CD14-positive monocyte (primary cell): Measurements from ENCODE around the gene RGL1. TPM values are rescaled to one million over a fixed set of nuclear protein-coding genes. Genes with fewer than 3 reads are reported as not detected.
A peak's percentile ranks its signal among the peaks of the same experiment; 100 is the strongest.

Experiments used
- DNase-seq, 3 donors: peaks; one replicate each; pipeline ENCODE4 v3.0.0-alpha.2; 2011 to 2022
- H2AFZ ChIP-seq: 2 replicates; pipeline ENCODE4 v1.6.0; 2012; ENCODE audit warnings: mild to moderate bottlenecking, low read depth, low read length, inconsistent platforms; ENCODE audit not compliant: insufficient read depth, poor library complexity, severe bottlenecking
- H3K27ac ChIP-seq, 2 donors: 1 replicate in 1 of 2; 2 replicates in 1 of 2; pipeline ENCODE4 v1.5.1; 2012 to 2013; ENCODE audit warnings: low read length in 2 of 2, control low read depth in 1 of 2, inconsistent platforms in 1 of 2, low read depth in 1 of 2, mild to moderate bottlenecking in 1 of 2
- H3K27me3 ChIP-seq, 2 donors: one replicate each; pipeline versions ENCODE4 v1.6.0 to v1.6.1; 2011 to 2013; ENCODE audit warnings: low read length in 2 of 2; ENCODE audit not compliant: control insufficient read depth in 2 of 2, insufficient read depth in 2 of 2
- H3K36me3 ChIP-seq, 2 donors: replicated peaks in 1 of 2; 1 replicate in 1 of 2; 2 replicates in 1 of 2; pipeline versions ENCODE4 v1.5.1 to v1.6.1; 2012 to 2013; ENCODE audit warnings: low read length in 2 of 2, control low read depth in 1 of 2, inconsistent platforms in 1 of 2, mild to moderate bottlenecking in 1 of 2; ENCODE audit not compliant: insufficient read depth in 2 of 2, control insufficient read depth in 1 of 2
- H3K4me1 ChIP-seq, 2 donors: 1 replicate in 1 of 2; 2 replicates in 1 of 2; pipeline versions ENCODE4 v1.5.1 to v1.6.1; 2012 to 2013; ENCODE audit warnings: low read length in 2 of 2, control low read depth in 1 of 2, inconsistent platforms in 1 of 2, mild to moderate bottlenecking in 1 of 2, moderate library complexity in 1 of 2; ENCODE audit not compliant: insufficient read depth in 2 of 2, control insufficient read depth in 1 of 2
- H3K4me2 ChIP-seq: replicated peaks from 2 replicates; pipeline ENCODE3; 2012; ENCODE audit warnings: low read length, moderate library complexity, mild to moderate bottlenecking; ENCODE audit not compliant: poor library complexity, severe bottlenecking; ENCODE audit errors: extremely low read depth
- H3K4me3 ChIP-seq, 3 experiments: fragments of 200-600 bp in 1 of 3; sonication (generic) in 1 of 3; replicated peaks in 1 of 3; 1 replicate in 2 of 3; 2 replicates in 1 of 3; pipeline ENCODE4 v1.5.1; 2011 to 2013; ENCODE audit warnings: low read length in 3 of 3, mild to moderate bottlenecking in 3 of 3, control low read depth in 2 of 3, low read depth in 2 of 3, inconsistent platforms in 1 of 3, moderate library complexity in 1 of 3
- H3K79me2 ChIP-seq: 2 replicates; pipeline ENCODE4 v1.6.0; 2012; ENCODE audit warnings: mild to moderate bottlenecking, control low read depth, inconsistent platforms, low read length, moderate library complexity; ENCODE audit not compliant: insufficient read depth
- H3K9ac ChIP-seq: 2 replicates; pipeline ENCODE4 v1.6.0; 2017; ENCODE audit warnings: low read length, mild to moderate bottlenecking; ENCODE audit not compliant: insufficient read depth, poor library complexity, severe bottlenecking
- H3K9me3 ChIP-seq, 2 donors: replicated peaks in 1 of 2; 1 replicate in 1 of 2; 2 replicates in 1 of 2; pipeline versions ENCODE4 v1.5.1 to v1.6.1; 2012 to 2013; ENCODE audit warnings: low read length in 2 of 2, control low read depth in 1 of 2; ENCODE audit not compliant: control insufficient read depth in 1 of 2, insufficient read depth in 1 of 2
- H4K20me1 ChIP-seq: 2 replicates; pipeline ENCODE4 v1.6.0; 2012; ENCODE audit warnings: mild to moderate bottlenecking, low read length, control low read depth, moderate library complexity; ENCODE audit not compliant: insufficient read depth
- H3K27ac Mint-ChIP-seq, 7 donors: one replicate each; pipeline ENCODE4 v1.8.0; 2020; ENCODE audit warnings: mild to moderate bottlenecking in 7 of 7, mixed read lengths in 7 of 7, moderate library complexity in 6 of 7, inconsistent platforms in 2 of 7
- H3K27me3 Mint-ChIP-seq, 3 donors: one replicate each; pipeline ENCODE4 v1.8.0; 2021 to 2022; ENCODE audit warnings: low read depth in 3 of 3, mild to moderate bottlenecking in 3 of 3, mixed read lengths in 3 of 3, moderate library complexity in 3 of 3, inconsistent platforms in 1 of 3
- H3K36me3 Mint-ChIP-seq, 2 donors: one replicate each; pipeline ENCODE4 v1.8.0; 2020; ENCODE audit warnings: mixed read lengths in 2 of 2, inconsistent platforms in 1 of 2, mild to moderate bottlenecking in 1 of 2
- H3K4me1 Mint-ChIP-seq: one replicate; pipeline ENCODE4 v1.8.0; 2020; ENCODE audit warnings: mild to moderate bottlenecking, mixed read lengths
- H3K4me3 Mint-ChIP-seq, 2 donors: one replicate each; pipeline ENCODE4 v1.8.0; 2020; ENCODE audit warnings: mild to moderate bottlenecking in 2 of 2, mixed read lengths in 2 of 2, moderate library complexity in 1 of 2
- H3K9me3 Mint-ChIP-seq, 7 donors: one replicate each; pipeline ENCODE4 v1.8.0; 2020 to 2022; ENCODE audit warnings: mixed read lengths in 7 of 7, mild to moderate bottlenecking in 6 of 7, moderate library complexity in 6 of 7, inconsistent platforms in 2 of 7
- CTCF ChIP-seq: fragments of 200-600 bp; IDR thresholded peaks from one replicate; pipeline ENCODE4 v1.8.0; 2022; ENCODE audit warnings: antibody characterized with exemption, mild to moderate bottlenecking
- WGBS: methylation state at CpG from one replicate; pipeline ENCODE4 v1.1.5; 2013; ENCODE audit warnings: missing lambda C conversion rate; ENCODE audit not compliant: insufficient coverage; 5-methylcytosine and 5-hydroxymethylcytosine counted together
- intact Hi-C, 2 donors: fragments of 100-400 bp; cut with micrococcal nuclease; formaldehyde crosslinking; loops; one replicate each; pipeline versions ENCODE4 v1.15.0 to v1.15.1; 2023
- polyA plus RNA-seq, 3 donors: library from polyadenylated mRNA; depleted of rRNA in 1 of 3; unstranded in 2 of 3; stranded (reverse) in 1 of 3; fragments of 300-500 nt in 2 of 3; fragments of >200 nt in 1 of 3; fragmentation: Illumina TruSeq in 2 of 3; gene quantifications; 1 replicate in 2 of 3; 2 replicates in 1 of 3; pipeline ENCODE4 v1.2.3, GENCODE V29; 2012 to 2021

The RGL1 gene
- polyA plus RNA-seq, 3 donors: 1.2 to 3.3 (median 2.0) TPM

- Histone ChIP-seq H3K79me2 (no peaks in the 10 kb centered on the region), H3K9ac (no peak overlapping the region), H4K20me1 (no peaks in the 10 kb centered on the region), H3K27me3 (no peaks in the 10 kb centered on the region), H3K27ac (no peak overlapping the region), H2AFZ (no peak overlapping the region), H3K9me3 (no peaks in the 10 kb centered on the region), H3K4me3 (no peak overlapping the region), H3K4me1 (no peaks in the 10 kb centered on the region), H3K36me3 (no peaks in the 10 kb centered on the region), H3K4me2 (no peak overlapping the region)
- peaks cover 0 to 3% (median 0%) of the 10 kb centered on the region in 3 donors for H3K27me3 Mint-ChIP-seq
- no peak overlapping the region for H3K27ac Mint-ChIP-seq
- 96% methylated on average over 6 of the region's 7 CpGs for WGBS
- no peak for DNase-seq
- intact Hi-C loops: no loop called here
- TF ChIP-seq CTCF: no peak
- peaks cover 0 to 1% (median 0%) of the 10 kb centered on the region in 7 donors for H3K9me3 Mint-ChIP-seq
- H3K36me3 Mint-ChIP-seq: no peaks in the 10 kb centered on the region
- no peak overlapping the region for H3K4me3 Mint-ChIP-seq
- H3K4me1 Mint-ChIP-seq: no peaks in the 10 kb centered on the region
Observed at GRCh38 chr1:183936009-183936408, 131.1 kb downstream of the RGL1 start.

DNA sequence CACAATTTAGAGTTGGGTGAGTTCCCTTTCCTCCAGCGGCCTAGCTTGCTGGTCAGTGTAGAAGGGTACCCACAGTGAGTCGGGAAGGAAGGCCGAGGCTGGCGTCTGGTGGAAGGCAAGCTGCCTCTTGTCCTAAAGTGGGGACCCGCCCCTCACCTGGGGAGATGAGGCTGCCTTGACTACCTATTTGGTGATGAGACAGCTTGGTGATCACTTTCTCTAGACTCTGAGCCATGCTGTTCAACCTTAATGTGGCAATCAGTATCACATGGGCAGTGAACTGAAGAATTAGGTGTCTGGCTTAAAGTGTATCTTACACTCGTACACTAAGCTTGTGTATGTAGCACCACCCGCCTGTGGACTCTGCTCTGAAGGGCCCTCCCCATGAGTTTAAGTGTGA is 131.9 kb downstream of the RGL1 start:
- Histone ChIP-seq H3K27ac (no peak overlapping the region), H3K9me3 (no peaks in the 10 kb centered on the region)
- no peak overlapping the region for H3K4me3 Mint-ChIP-seq

More for the DNA sequence above, 131.9 kb downstream of the RGL1 start:
- Histone ChIP-seq H3K4me3 (no peak overlapping the region), H2AFZ (peak overlapping the region; percentile 4), H3K79me2 (no peaks in the 10 kb centered on the region), H3K9ac (no peak overlapping the region), H3K27me3 (no peaks in the 10 kb centered on the region), H4K20me1 (no peaks in the 10 kb centered on the region), H3K36me3 (no peaks in the 10 kb centered on the region), H3K4me2 (no peak overlapping the region), H3K4me1 (no peaks in the 10 kb centered on the region)
- TF ChIP-seq CTCF: no peak
- no peak for DNase-seq
- WGBS: 79% methylated on average over 6 of the region's 7 CpGs
- Mint-ChIP-seq H3K27ac (no peak overlapping the region), H3K4me1 (no peaks in the 10 kb centered on the region), H3K27me3 (peaks cover 0 to 3% (median 0%) of the 10 kb centered on the region in 3 donors), H3K36me3 (no peaks in the 10 kb centered on the region), H3K9me3 (peaks cover 0 to 1% (median 0%) of the 10 kb centered on the region in 7 donors)
- intact Hi-C loops: no loop called here
